SJSA1 (cell line): ENCODE data around the gene POGLUT2. TPM values are rescaled to one million over a fixed set of nuclear protein-coding genes. Genes with fewer than 3 reads are reported as not detected.
A peak's percentile ranks its signal among the peaks of the same experiment; 100 is the strongest.

Source experiments
- DNase-seq, 2 experiments: peaks; one replicate each; pipeline ENCODE4 v3.0.0-alpha.2; 2015 to 2020; ENCODE audit warnings: low spot score in 2 of 2, low read depth in 1 of 2
- H3K27ac ChIP-seq: fragments of 250-450 bp; sonication (Bioruptor Pico); 2 replicates; pipeline ENCODE4 v1.5.1; 2020; ENCODE audit warnings: mild to moderate bottlenecking, moderate library complexity
- H3K27me3 ChIP-seq: fragments of 250-450 bp; sonication (Bioruptor Pico); replicated peaks from 2 replicates; pipeline ENCODE4 v1.5.1; 2020; ENCODE audit warnings: mild to moderate bottlenecking, moderate library complexity
- H3K36me3 ChIP-seq: fragments of 250-450 bp; sonication (Bioruptor Pico); 2 replicates; pipeline ENCODE4 v1.5.1; 2020; ENCODE audit warnings: mild to moderate bottlenecking
- H3K4me1 ChIP-seq: fragments of 250-450 bp; sonication (Bioruptor Pico); replicated peaks from 2 replicates; pipeline ENCODE4 v1.6.1; 2021; ENCODE audit warnings: mild to moderate bottlenecking
- H3K4me3 ChIP-seq: fragments of 250-450 bp; sonication (Bioruptor Pico); 2 replicates; pipeline ENCODE4 v1.5.1; 2020; ENCODE audit warnings: mild to moderate bottlenecking
- H3K9me3 ChIP-seq: fragments of 250-450 bp; sonication (Bioruptor Pico); replicated peaks from 2 replicates; pipeline ENCODE4 v1.5.1; 2020; ENCODE audit warnings: mild to moderate bottlenecking
- total RNA-seq: library from RNA; depleted of rRNA; stranded (reverse); fragments of >200 nt; shearing (Covaris generic); gene quantifications from 2 replicates; pipeline ENCODE4 v1.2.3, GENCODE V29; 2014; rRNA removed

POGLUT2 gene
- total RNA-seq, 1 experiment from 2014 or later = 115 TPM

GRCh38 chr13:102770435-102770834 is 28.3 kb downstream of the POGLUT2 start:
- H3K27me3 ChIP-seq = no peaks in the 10 kb centered on the region
- H3K4me3 ChIP-seq = no peak overlapping the region
- H3K4me1 ChIP-seq = peaks cover 41% of the 10 kb centered on the region
- H3K9me3 ChIP-seq = peaks cover 3% of the 10 kb centered on the region; the same call in 1 of the 2 replicates
- peaks cover 65% of the 10 kb centered on the region for H3K36me3 ChIP-seq
- no peak overlapping the region for H3K27ac ChIP-seq
- no peak for DNase-seq

GRCh38 chr13:102769679-102770078 is 29.1 kb downstream of the POGLUT2 start:
- DNase-seq = no peak

GRCh38 chr13:102768909-102769308 is 29.9 kb downstream of the POGLUT2 start:
- H3K36me3 ChIP-seq = peaks cover 67% of the 10 kb centered on the region
- H3K27ac ChIP-seq = no peak overlapping the region
- no peak overlapping the region for H3K4me3 ChIP-seq
- no peaks in the 10 kb centered on the region for H3K27me3 ChIP-seq
- peaks cover 1% of the 10 kb centered on the region; the same call in 1 of the 2 replicates for H3K9me3 ChIP-seq
- DNase-seq = no peak
- H3K4me1 ChIP-seq = peaks cover 37% of the 10 kb centered on the region

More at GRCh38 chr13:102769679-102770078, 29.1 kb downstream of the POGLUT2 start:
- H3K9me3 ChIP-seq = peaks cover 3% of the 10 kb centered on the region; the same call in 1 of the 2 replicates
- peaks cover 67% of the 10 kb centered on the region for H3K36me3 ChIP-seq
- no peak overlapping the region for H3K4me3 ChIP-seq
- H3K27me3 ChIP-seq = no peaks in the 10 kb centered on the region
- no peak overlapping the region for H3K27ac ChIP-seq
- H3K4me1 ChIP-seq = peaks cover 41% of the 10 kb centered on the region

- DNase-seq = no peak
- Histone ChIP-seq H3K9me3 (no peaks in the 10 kb centered on the region), H3K27ac (no peak overlapping the region), H3K4me1 (no peaks in the 10 kb centered on the region), H3K4me3 (no peak overlapping the region), H3K27me3 (no peaks in the 10 kb centered on the region), H3K36me3 (peaks cover 32% of the 10 kb centered on the region)
Measured at GRCh38 chr13:102763741-102764140, 35.0 kb downstream of the POGLUT2 start.

- H3K4me1 ChIP-seq = no peaks in the 10 kb centered on the region
- no peak overlapping the region for H3K4me3 ChIP-seq
- DNase-seq = peak in 1 of 2 experiments; percentile 2
- peaks cover 10% of the 10 kb centered on the region for H3K36me3 ChIP-seq
- no peaks in the 10 kb centered on the region for H3K9me3 ChIP-seq
- no peaks in the 10 kb centered on the region for H3K27me3 ChIP-seq
- no peak overlapping the region for H3K27ac ChIP-seq
Measured at GRCh38 chr13:102761071-102761470, 37.7 kb downstream of the POGLUT2 start.

GRCh38 chr13:102758842-102759241 is 39.9 kb downstream of the POGLUT2 start:
- Histone ChIP-seq H3K4me1 (no peaks in the 10 kb centered on the region), H3K27ac (no peak overlapping the region), H3K4me3 (no peak overlapping the region), H3K27me3 (no peaks in the 10 kb centered on the region), H3K36me3 (0 out of 2 replicates have a peak, but pooled peaks cover 3% of the 10 kb centered on the region), H3K9me3 (no peaks in the 10 kb centered on the region)
- DNase-seq = no peak

- no peak overlapping the region for H3K4me3 ChIP-seq
- no peak overlapping the region for H3K27ac ChIP-seq
- H3K9me3 ChIP-seq = no peaks in the 10 kb centered on the region
- H3K4me1 ChIP-seq = no peaks in the 10 kb centered on the region
- peak in 1 of 2 experiments; percentile 5 for DNase-seq
- peaks cover 10% of the 10 kb centered on the region; the same call in 1 of the 2 replicates for H3K36me3 ChIP-seq
- no peaks in the 10 kb centered on the region for H3K27me3 ChIP-seq
Measured at GRCh38 chr13:102757006-102757405, 41.8 kb downstream of the POGLUT2 start.

GRCh38 chr13:102751886-102752285 is 46.9 kb downstream of the POGLUT2 start:
- Histone ChIP-seq H3K4me1 (no peaks in the 10 kb centered on the region), H3K27me3 (no peaks in the 10 kb centered on the region), H3K27ac (no peak overlapping the region), H3K9me3 (no peaks in the 10 kb centered on the region), H3K36me3 (peaks cover 11% of the 10 kb centered on the region; the same call in 1 of the 2 replicates), H3K4me3 (no peak overlapping the region)
- DNase-seq = no peak

- Histone ChIP-seq H3K4me3 (no peak overlapping the region), H3K36me3 (no peaks in the 10 kb centered on the region; the same call in 1 of the 2 replicates), H3K9me3 (no peaks in the 10 kb centered on the region; the same call in none of the 2 replicates), H3K27ac (no peak overlapping the region), H3K4me1 (no peaks in the 10 kb centered on the region), H3K27me3 (no peaks in the 10 kb centered on the region; the same call in 1 of the 2 replicates)
- no peak for DNase-seq
Measured at GRCh38 chr13:102742506-102742905, 56.3 kb downstream of the POGLUT2 start.

- Histone ChIP-seq H3K27me3 (no peaks in the 10 kb centered on the region; the same call in 1 of the 2 replicates), H3K9me3 (no peaks in the 10 kb centered on the region; the same call in none of the 2 replicates), H3K4me1 (no peaks in the 10 kb centered on the region), H3K4me3 (no peak overlapping the region), H3K36me3 (no peaks in the 10 kb centered on the region; the same call in 1 of the 2 replicates), H3K27ac (no peak overlapping the region)
- DNase-seq = no peak
Measured at GRCh38 chr13:102742101-102742500, 56.7 kb downstream of the POGLUT2 start.

Other genes with a start within 250 kb of the POGLUT2 start
- gene TPP2, start 202.0 kb downstream of the POGLUT2 start, total RNA-seq = 52.9 and 84.5 TPM in 2 replicates
- gene METTL21C, start 103.9 kb downstream of the POGLUT2 start, total RNA-seq = not detected in 2 replicates
- 149 and 166 TPM in 2 replicates for gene TEX30, start 25.2 kb downstream of the POGLUT2 start, total RNA-seq
- 22.3 and 64.9 TPM in 2 replicates for gene BIVM, start 143 bp upstream of the POGLUT2 start, total RNA-seq
- 130 and 190 TPM in 2 replicates for gene ERCC5, start 47.1 kb upstream of the POGLUT2 start, total RNA-seq